ENCODE measurements around the gene TMEFF2. TPM values are rescaled to one million over a fixed set of nuclear protein-coding genes. Genes with fewer than 3 reads are reported as not detected.

TMEFF2 gene
- total RNA-seq, 2 experiments from 2014 or later: not detected

- intact Hi-C loops (cut with micrococcal nuclease; ENCODE audit: unreplicated experiment): no loop called here
- CTCF ChIA-PET (ENCODE audit: unreplicated experiment): no interaction called here
- Histone ChIP-seq H3K36me3 (ENCODE audit: insufficient read depth, low read length) (no peaks in the 10 kb centered on the region), H3K4me2 (ENCODE audit: low read length) (no peak overlapping the region), H3K79me2 (ENCODE audit: insufficient read depth, low read depth, low read length) (no peaks in the 10 kb centered on the region), H3K9me3 (ENCODE audit: low read length) (no peaks in the 10 kb centered on the region), H4K20me1 (ENCODE audit: insufficient read depth, low read length) (no peaks in the 10 kb centered on the region), H2AFZ (ENCODE audit: low read length) (no peak overlapping the region), H3K9me2 (ENCODE audit: insufficient read depth, low read length) (no peaks in the 10 kb centered on the region), H3K27ac (ENCODE audit: low read depth, low read length, poor library complexity, severe bottlenecking) (no peak overlapping the region), H3K4me1 (ENCODE audit: insufficient read depth, low read length, poor library complexity, severe bottlenecking) (no peaks in the 10 kb centered on the region), H3K4me3 (ENCODE audit: low read depth, low read length, poor library complexity, severe bottlenecking) (no peak overlapping the region)
- no peak for TF ChIP-seq CTCF (conservative IDR thresholded peaks at IDR 0.05; ENCODE audit: low read length)
- no peak for TF ChIP-seq EZH2phosphoT487 (IDR thresholded peaks at IDR 0.05; ENCODE audit: borderline replicate concordance, low read depth, low read length)
- BruUV-seq (replicated peaks): no TSS peak
- DNase-seq (ENCODE audit: low spot score): no peak
- POLR2A ChIA-PET: no interaction called here
Observed at GRCh38 chr2:192049362-192049761, 145.4 kb downstream of the TMEFF2 start.

- H2AFZ ChIP-seq (ENCODE audit: low read length): no peak overlapping the region
- CTCF ChIA-PET (ENCODE audit: unreplicated experiment): no interaction called here
- no peaks in the 10 kb centered on the region for H3K36me3 ChIP-seq (ENCODE audit: insufficient read depth, low read length)
- no peaks in the 10 kb centered on the region for H3K9me3 ChIP-seq (ENCODE audit: low read length)
- POLR2A ChIA-PET: no interaction called here
- H3K4me1 ChIP-seq (ENCODE audit: insufficient read depth, low read length, poor library complexity, severe bottlenecking): no peaks in the 10 kb centered on the region
- no TSS peak for BruUV-seq (replicated peaks)
- no peak for DNase-seq (ENCODE audit: low spot score)
- H3K4me3 ChIP-seq (ENCODE audit: low read depth, low read length, poor library complexity, severe bottlenecking): no peak overlapping the region
- no peaks in the 10 kb centered on the region for H4K20me1 ChIP-seq (ENCODE audit: insufficient read depth, low read length)
- intact Hi-C loops (cut with micrococcal nuclease; ENCODE audit: unreplicated experiment): no loop called here
- H3K9me2 ChIP-seq (ENCODE audit: insufficient read depth, low read length): no peaks in the 10 kb centered on the region
- TF ChIP-seq CTCF (conservative IDR thresholded peaks at IDR 0.05; ENCODE audit: low read length): no peak
- TF ChIP-seq EZH2phosphoT487 (IDR thresholded peaks at IDR 0.05; ENCODE audit: borderline replicate concordance, low read depth, low read length): no peak
- no peak overlapping the region for H3K4me2 ChIP-seq (ENCODE audit: low read length)
- H3K27ac ChIP-seq (ENCODE audit: low read depth, low read length, poor library complexity, severe bottlenecking): no peak overlapping the region
- H3K79me2 ChIP-seq (ENCODE audit: insufficient read depth, low read depth, low read length): no peaks in the 10 kb centered on the region
Observed at GRCh38 chr2:192047315-192048107, 147.2 kb downstream of the TMEFF2 start.

GRCh38 chr2:192044496-192044895 lies 150.2 kb downstream of the TMEFF2 start:
- no peaks in the 10 kb centered on the region for H3K9me3 ChIP-seq (ENCODE audit: low read length)
- no peaks in the 10 kb centered on the region for H3K36me3 ChIP-seq (ENCODE audit: insufficient read depth, low read length)
- H2AFZ ChIP-seq (ENCODE audit: low read length): no peak overlapping the region
- no peak overlapping the region for H3K27ac ChIP-seq (ENCODE audit: low read depth, low read length, poor library complexity, severe bottlenecking)
- DNase-seq (ENCODE audit: low spot score): no peak
- H3K4me2 ChIP-seq (ENCODE audit: low read length): no peak overlapping the region
- no TSS peak for BruUV-seq (replicated peaks)
- ChIA-PET POLR2A (no interaction called here), CTCF (ENCODE audit: unreplicated experiment) (no interaction called here)
- H3K79me2 ChIP-seq (ENCODE audit: insufficient read depth, low read depth, low read length): no peaks in the 10 kb centered on the region
- TF ChIP-seq EZH2phosphoT487 (IDR thresholded peaks at IDR 0.05; ENCODE audit: borderline replicate concordance, low read depth, low read length) (no peak), CTCF (conservative IDR thresholded peaks at IDR 0.05; ENCODE audit: low read length) (no peak)
- no peaks in the 10 kb centered on the region for H3K4me1 ChIP-seq (ENCODE audit: insufficient read depth, low read length, poor library complexity, severe bottlenecking)
- no peaks in the 10 kb centered on the region for H3K9me2 ChIP-seq (ENCODE audit: insufficient read depth, low read length)
- H4K20me1 ChIP-seq (ENCODE audit: insufficient read depth, low read length): no peaks in the 10 kb centered on the region
- intact Hi-C loops (cut with micrococcal nuclease; ENCODE audit: unreplicated experiment): no loop called here
- no peak overlapping the region for H3K4me3 ChIP-seq (ENCODE audit: low read depth, low read length, poor library complexity, severe bottlenecking)
